Germinal center (tissue), 1 donor: ENCODE data around the gene MYOZ2.

ENCODE experiments used
- DNase-seq: peaks from one replicate; pipeline ENCODE4 v3.0.0; 2012; ENCODE audit warnings: mixed read lengths, low spot score

Gene MYOZ2

GRCh38 chr4:119197772-119198212, 62.2 kb downstream of the MYOZ2 start:
- DNase-seq = no peak

- no peak for DNase-seq
These were observed 69.3 kb downstream of the MYOZ2 start for GRCh38 chr4:119204916-119205315.

- no peak for DNase-seq
These were observed 70.1 kb downstream of the MYOZ2 start for GRCh38 chr4:119205690-119206089.

- DNase-seq = no peak
These were observed 70.5 kb downstream of the MYOZ2 start for GRCh38 chr4:119206178-119206577.

- DNase-seq = no peak
These were observed 71.4 kb downstream of the MYOZ2 start for GRCh38 chr4:119207051-119207450.

GRCh38 chr4:119209077-119209476, 73.4 kb downstream of the MYOZ2 start:
- no peak for DNase-seq

- DNase-seq = no peak
These were observed 74.0 kb downstream of the MYOZ2 start for GRCh38 chr4:119209586-119209985.

GRCh38 chr4:119210775-119211174, 75.1 kb downstream of the MYOZ2 start:
- DNase-seq = no peak

GRCh38 chr4:119211867-119212233, 76.2 kb downstream of the MYOZ2 start:
- DNase-seq = no peak

GRCh38 chr4:119212234-119212963, 76.8 kb downstream of the MYOZ2 start, which contains the start of gene USP53:
USP53 (plus strand) TSS chr4:119212713; CDS start chr4:119239760, 27,047 bp downstream.
- DNase-seq = peak; percentile 99

GRCh38 chr4:119212964-119213606, 77.5 kb downstream of the MYOZ2 start:
- DNase-seq = peak; percentile 62

GRCh38 chr4:119218093-119218492, 82.5 kb downstream of the MYOZ2 start:
- DNase-seq = no peak

- no peak for DNase-seq
These were observed 85.8 kb downstream of the MYOZ2 start for GRCh38 chr4:119221412-119221811.

GRCh38 chr4:119227690-119228089, 92.1 kb downstream of the MYOZ2 start:
- DNase-seq = no peak

GRCh38 chr4:119228406-119228805, 92.8 kb downstream of the MYOZ2 start:
- no peak for DNase-seq

- no peak for DNase-seq
These were observed 94.5 kb downstream of the MYOZ2 start for GRCh38 chr4:119229908-119230687.

- no peak for DNase-seq
These were observed 95.9 kb downstream of the MYOZ2 start for GRCh38 chr4:119231491-119231890.

- DNase-seq = no peak
These were observed 96.7 kb downstream of the MYOZ2 start for GRCh38 chr4:119232286-119232685.

- no peak for DNase-seq
These were observed 97.6 kb downstream of the MYOZ2 start for GRCh38 chr4:119233191-119233590.

- DNase-seq = no peak
These were observed 98.1 kb downstream of the MYOZ2 start for GRCh38 chr4:119233750-119234149.

GRCh38 chr4:119237201-119237600, 101.6 kb downstream of the MYOZ2 start:
- DNase-seq = no peak
